ENCODE results near the gene ST6GALNAC2.
"Not testable (repeated sequence)": the region's sequence is repeated elsewhere in the genome, so short reads cannot be mapped to it uniquely, and the experiment has no call there.

ST6GALNAC2 gene

DNA sequence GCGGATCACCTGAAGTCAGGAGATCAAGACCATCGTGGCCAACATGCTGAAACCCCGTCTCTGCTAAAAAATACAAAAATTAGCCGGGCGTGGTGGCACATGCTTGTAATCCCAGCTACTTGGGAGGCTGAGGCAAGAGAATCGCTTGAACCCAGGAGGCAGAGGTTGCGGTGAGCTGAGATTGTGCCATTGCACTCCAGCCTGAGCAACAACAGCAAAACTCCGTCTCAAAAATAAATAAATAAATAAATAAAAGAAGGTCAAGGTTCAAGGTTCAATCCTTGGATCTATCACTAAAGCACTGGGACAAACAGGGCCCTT lies 60.2 kb downstream of the ST6GALNAC2 start:
- not testable (repeated sequence) for DNase-seq

DNA sequence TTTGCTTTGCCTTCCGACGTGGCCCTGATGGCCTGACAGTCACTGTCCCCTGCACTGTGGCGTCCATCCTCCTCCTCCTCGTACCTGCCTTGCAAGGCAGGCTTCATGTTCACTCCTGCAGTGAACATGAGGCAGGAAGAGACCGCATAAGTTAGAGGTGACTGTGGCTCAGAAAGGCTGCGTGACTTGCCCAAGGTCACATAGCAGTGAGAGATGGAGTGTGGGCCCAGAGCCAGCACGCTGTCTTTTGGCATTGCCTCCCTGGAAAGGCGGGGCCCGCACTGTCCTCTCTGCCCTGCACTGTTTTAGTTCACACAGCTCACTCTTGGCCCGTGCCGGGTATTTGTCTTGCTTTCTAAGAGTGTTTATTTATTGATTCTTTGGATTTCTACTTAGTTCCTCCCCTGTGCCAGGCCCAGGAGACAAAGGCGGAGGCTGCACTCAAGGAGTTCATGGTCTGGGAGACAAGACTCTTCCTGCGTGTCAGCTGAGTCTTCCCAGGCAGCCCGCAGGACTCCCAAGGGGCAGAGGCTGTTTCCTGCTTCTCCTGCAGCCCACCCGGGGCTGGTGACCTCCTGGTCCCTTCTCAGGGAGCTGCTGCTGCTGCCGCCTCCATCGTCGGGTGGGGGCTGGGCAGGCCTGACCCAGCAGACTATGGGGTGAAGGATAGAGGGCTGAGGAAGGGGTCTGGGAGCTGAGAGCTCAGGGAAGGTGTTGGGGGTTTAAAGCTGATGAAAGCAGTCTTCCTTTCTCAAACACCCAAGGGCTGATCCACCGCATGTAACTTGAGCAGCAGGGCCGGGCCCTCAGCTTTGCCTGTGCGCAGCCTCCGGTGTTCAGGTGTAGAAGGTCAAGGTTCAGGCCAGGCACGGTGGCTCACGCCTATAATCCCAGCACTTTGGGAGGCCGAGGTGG lies 60.8 kb downstream of the ST6GALNAC2 start:
- no peak for DNase-seq

GRCh38 chr17:76523084-76524037 lies 62.3 kb downstream of the ST6GALNAC2 start:
- peak; percentile 75 for DNase-seq

DNA sequence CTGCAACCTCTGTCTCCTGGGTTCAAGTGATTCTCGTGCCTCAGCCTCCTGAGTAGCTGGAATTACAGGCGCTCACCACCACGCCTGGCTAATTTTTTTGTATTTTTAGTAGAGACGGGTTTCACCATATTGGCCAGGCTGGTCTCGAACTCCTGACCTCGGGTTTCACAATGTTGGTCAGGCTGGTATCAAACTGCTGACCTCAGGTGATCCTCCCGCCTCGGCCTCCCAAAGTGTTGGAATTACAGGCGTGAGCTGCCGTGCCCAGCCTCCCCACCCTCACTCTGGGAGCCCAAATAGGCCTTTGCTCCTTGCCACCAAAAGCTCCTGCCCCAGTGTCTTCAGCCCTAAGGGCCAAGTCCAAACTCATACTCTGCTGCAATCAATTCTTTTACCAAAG lies 64.0 kb downstream of the ST6GALNAC2 start:
- DNase-seq: not testable (repeated sequence)

DNA sequence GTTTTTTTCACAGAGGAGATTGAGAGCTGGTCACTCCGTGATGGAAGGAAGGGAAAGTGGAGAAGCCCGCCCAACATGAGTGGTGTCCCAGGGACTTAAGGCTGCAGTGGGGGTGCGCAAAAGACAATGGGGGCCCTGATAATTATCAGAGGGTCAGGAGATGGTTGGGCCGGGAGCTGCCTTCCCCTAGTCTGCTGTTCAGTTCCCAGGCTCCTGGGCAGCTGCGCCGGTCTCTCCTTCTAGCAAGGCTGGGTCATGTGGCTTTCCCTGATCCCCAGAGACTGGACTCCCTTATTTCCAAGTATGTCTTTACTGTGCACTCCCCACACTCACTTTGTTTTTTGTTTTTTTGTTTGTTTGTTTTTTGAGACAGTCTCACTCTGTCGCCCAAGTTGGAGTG lies 64.4 kb downstream of the ST6GALNAC2 start:
- DNase-seq: no peak

DNA sequence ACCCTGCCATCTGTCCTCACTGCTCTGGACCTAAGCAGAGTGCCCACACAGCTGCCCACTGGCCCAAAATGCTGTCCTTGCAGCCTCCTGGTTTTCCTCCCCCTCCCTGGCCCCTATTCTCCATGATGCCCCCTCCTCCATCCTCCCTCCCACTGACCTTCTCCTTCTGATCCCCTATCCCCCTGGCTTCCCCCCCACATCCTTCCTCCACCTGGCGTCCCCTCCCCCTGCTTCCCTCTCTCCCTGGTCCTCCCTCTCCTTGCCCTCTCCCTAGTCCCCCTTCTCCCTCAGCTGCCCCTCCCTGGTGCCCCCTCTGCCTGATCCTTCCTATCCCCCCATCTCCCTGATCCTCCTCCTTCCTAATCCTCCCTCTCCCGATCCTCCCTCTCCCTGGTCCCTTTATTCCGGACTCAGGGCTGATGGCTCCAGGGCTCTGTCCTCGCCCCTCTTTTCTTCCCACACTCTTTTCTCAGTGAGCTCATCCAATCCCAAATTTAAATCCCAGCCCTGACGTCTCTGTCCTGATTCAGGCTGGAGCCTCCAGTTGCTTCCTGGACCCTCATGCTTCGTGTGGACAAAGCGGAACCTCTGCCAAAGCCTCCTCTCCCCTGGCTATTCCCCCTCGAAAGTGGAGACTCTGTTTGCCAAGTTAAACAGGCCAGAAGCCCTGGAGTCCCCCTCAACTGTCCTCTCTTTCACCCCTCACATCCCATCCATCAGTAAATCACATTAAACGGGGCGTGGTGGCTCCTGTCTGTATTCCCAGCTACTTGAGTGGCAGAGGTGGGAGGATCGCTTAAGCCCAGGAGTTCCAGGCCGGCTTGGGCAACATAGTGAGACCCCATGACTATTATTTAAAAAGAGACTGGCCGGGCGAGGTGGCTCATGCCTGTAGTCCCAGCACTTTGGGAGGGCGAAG lies 66.4 kb downstream of the ST6GALNAC2 start:
- DNase-seq: no peak

- DNase-seq: no peak
Observed at GRCh38 chr17:76517638-76518038, 68.0 kb downstream of the ST6GALNAC2 start.
